Ecto neural progenitor cell (in vitro differentiated cells): ENCODE results near the gene CAAP1.
"Not testable (repeated sequence)": the region's sequence is repeated elsewhere in the genome, so short reads cannot be mapped to it uniquely, and the experiment has no call there.

Source experiments
- DNase-seq: peaks from one replicate; pipeline ENCODE4 v3.0.0-alpha.2; 2018; ENCODE audit warnings: low spot score

The CAAP1 gene

DNA sequence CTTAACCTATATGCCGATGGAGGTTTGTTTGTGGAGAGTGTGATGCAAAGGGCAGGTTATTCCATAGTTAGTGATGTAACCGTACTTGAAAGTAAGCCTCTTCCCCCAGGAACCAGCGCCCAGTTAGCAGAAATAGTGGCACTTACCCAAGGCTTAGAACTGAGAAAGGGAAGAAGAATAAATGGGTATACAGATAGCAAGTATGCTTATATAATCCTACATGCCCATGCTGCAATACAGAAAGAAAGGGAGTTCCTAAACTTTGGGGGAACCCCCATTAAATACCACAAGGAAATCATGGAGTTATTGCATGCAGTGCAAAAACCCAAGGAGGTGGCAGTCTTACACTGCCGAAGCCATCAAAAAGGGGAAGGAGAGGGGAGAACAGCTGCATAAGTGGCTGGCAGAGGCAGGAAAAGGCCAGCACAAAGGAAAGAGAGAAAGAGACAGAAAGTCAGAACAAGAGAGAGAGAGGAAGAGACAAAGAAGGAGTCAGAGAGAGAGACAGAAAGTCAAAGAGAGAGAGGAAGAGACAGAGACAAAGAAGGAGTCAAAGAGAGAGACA lies 64.1 kb downstream of the CAAP1 start:
- DNase-seq: not testable (repeated sequence)

DNA sequence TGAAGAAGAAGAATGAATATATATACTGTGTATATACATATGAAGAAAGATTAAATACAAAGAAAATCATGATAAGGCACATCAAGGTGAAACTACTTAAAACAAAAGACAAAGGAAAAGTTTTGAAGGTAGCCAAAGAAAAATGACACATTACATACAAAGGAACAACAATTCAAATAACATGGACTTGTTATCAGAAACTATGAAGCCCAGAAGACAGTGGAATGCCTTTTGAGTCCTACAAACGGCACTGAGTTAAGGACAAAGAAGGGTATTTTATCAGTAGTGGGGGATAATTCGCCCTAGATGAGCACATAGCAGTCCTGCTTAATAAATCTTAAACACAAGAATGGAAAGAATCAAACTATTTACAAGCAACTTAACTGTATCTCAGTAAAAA lies 77.8 kb downstream of the CAAP1 start:
- no peak for DNase-seq

DNA sequence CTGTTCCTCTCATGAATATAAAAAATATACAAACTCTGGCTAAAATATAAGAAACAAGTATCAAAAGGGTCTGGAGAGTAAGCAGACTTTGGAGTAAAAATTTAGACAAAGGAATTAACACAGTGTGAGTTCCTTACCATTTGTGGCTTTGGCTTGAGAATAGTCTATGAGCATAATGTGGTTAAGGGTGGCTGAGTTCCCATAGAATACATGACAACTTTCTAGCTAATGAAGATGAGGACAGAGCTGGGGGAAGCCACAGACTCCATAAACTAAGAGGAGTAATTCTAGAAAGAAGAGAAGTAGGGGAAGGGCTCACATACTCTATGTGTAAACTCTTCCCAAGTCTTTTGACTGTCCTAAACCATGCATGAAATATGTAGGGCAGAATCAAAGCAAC lies 79.4 kb downstream of the CAAP1 start:
- no peak for DNase-seq

DNA sequence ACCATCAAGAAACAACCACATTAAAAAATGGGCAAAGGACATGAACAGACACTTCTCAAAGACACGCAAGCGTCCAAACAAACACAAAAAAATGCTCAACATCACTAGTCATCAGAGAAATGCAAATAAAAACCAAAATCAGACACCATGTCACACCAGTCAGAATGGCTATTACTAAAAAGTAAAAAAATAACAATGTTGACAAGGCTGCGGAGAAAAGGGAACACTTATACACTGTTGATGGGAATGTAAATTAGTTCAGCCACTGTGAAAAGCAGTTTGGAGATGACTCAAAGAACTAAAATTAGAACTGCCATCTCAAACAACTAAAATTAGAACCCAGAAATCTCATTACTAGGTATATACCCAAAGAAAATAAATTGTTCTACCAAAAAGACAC lies 80.4 kb downstream of the CAAP1 start:
- DNase-seq: no peak

DNA sequence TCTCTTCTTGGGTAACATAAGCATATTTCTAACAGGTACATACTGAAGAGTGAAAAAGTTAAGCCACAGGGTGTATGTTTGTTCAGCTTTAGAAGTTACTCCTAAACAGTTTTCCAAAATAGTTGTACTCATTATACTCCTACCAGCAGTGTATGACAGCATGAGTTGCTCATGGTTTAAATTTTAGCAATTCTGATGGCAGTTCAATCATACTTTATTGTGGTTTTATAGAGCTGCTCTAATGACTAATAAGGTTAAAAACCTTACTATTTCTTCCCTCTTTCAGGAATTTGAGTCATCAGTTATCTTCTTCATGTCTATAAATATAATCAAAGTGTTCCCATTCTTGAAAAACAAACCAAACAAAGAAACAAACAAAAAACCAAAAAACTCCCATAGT lies 81.5 kb downstream of the CAAP1 start:
- DNase-seq: no peak

DNA sequence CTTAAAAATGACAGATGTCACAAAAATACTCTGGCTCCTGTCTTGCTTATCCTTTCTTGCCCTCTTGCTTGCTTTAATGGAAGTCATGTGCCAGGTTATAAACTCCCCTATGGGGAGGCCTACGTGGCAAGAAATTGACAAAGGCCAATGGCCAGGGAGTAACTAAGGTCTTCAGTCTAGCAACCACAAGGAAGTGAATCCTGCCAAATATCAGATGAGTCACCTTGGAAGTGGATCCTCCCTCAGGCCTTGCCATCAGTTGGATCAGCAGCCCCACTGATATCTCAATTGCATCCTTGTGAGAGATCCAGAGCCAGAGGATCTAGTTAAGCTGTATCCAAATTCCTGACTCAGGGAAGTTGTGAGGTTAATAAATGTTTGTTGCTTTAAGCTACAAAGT lies 82.8 kb downstream of the CAAP1 start:
- DNase-seq: no peak

DNA sequence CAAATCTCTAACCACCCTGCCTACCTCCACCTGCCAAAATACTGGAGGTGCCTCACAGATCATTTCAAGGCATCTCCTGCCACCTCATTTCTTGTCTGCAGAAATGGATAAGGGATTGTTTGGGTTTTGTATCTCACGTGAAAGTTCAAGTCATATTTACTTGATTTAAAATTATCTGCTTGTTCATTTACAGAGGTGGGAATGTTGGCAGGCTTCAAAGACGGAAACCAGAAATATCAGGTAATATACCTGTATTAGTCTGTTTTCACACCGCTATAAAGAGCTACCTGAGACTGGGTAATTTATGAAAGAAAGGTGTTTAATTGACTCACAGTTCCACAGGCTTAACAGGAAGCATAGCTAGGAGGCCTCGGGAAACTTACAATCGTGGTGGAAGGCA lies 85.4 kb downstream of the CAAP1 start:
- DNase-seq: no peak

DNA sequence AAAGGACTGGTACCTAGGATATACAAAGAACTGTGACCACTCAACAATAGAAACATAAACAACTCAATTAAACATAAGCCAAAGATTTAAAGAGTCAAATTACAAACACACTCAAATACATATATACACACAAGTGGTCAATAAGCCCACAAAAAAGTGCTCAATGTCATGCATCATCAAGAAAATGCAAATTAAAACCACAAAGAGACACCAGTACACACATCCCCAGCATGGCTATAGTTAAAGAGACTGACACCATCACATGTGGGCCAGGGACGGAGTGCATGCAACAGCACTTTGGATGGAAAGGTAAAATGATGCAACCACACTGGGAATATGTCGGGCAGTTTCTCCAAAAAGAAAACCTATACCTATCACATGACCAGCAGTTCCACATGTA lies 89.7 kb downstream of the CAAP1 start:
- DNase-seq: no peak

DNA sequence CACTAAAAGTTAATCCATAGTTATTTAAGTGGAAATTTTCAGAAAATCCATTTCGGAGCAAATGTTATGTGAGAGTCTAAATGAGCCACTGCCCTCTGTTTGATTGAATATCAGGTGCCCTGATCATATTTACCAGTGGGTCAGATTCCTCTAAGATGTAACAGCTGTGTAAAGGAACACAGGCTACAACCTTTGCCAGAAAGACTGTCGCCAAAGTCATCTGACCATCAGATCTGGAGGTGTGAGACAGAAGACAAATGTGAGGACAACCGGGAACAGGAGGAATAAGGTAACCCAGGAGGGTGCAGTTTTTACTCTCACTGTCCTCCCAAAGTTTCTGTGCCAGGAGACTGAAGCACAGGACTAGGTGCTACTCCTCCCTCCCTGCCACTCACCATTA lies 90.8 kb downstream of the CAAP1 start:
- no peak for DNase-seq

DNA sequence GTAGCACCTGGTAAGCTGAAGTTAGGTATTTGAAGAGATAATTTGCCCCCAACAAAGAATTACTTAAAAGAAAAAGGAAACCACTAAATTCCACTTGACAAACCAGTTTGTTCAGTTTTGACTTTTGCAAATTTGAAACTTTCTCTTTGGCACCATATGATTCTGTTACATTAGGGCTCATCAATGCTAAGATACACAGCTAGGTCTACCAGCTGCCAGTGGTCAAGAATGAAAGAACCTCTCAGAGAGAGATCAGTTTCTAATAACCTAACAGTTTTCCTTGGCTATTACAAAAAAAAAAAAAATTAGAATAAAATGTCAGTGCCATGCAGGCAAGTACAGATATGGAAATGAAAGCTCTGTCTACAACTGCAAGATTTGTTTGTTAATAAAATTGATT lies 92.3 kb downstream of the CAAP1 start:
- DNase-seq: no peak

DNA sequence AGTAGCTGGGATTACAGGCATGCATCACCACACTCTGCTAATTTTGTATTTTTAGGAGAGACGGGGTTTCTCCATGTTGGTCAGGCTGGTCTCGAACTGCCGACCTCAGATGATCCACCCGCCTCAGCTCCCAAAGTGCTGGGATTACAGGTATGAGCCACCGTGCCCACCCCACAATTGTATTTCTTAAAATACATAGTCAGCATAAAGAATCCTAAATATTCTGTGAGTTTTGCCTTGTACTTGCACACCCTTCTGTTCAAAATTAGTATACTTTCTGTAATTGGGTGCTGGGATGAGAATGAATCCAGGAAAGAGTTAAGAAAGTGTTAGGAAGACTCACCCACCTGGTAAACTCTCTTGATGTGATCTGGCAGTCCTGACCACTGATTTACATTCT lies 101.3 kb downstream of the CAAP1 start:
- DNase-seq: no peak
